Measurements from ENCODE around the gene ITGB4. TPM values are rescaled to one million over a fixed set of nuclear protein-coding genes. Genes with fewer than 3 reads are reported as not detected.
"Not testable (repeated sequence)": the region's sequence is repeated elsewhere in the genome, so short reads cannot be mapped to it uniquely, and the experiment has no call there.

Gene ITGB4
- total RNA-seq, 2 donors from 2014 or later = 18.9 to 26.9 TPM

- intact Hi-C loops (cut with DNase I) = loop anchor here in 1 of 2 donors (10.0 kb wide), 2 partner anchors 135 to 335 kb away; partner anchors contain the start of gene TRIM65
- not testable (repeated sequence) for ATAC-seq, DNase-seq
Observed at GRCh38 chr17:75759978-75760640, 38.9 kb downstream of the ITGB4 start.

- intact Hi-C loops (cut with DNase I) = loop anchor here in 1 of 2 donors (10.0 kb wide), 1 partner anchor 132 kb away; the partner anchor contains the start of gene TRIM65
- no peak for ATAC-seq
- no peak for DNase-seq
Observed at GRCh38 chr17:75762513-75763268, 41.4 kb downstream of the ITGB4 start.

- DNase-seq (no peak), ATAC-seq (no peak)
- intact Hi-C loops (cut with DNase I) = loop anchor here in 1 of 2 donors (10.0 kb wide), 1 partner anchor 132 kb away; the partner anchor contains the start of gene TRIM65
Observed at GRCh38 chr17:75763269-75763607, 42.0 kb downstream of the ITGB4 start.

GRCh38 chr17:75763613-75764416, 42.6 kb downstream of the ITGB4 start:
- intact Hi-C loops (cut with DNase I) = loop anchor here in 1 of 2 donors (10.0 kb wide), 1 partner anchor 131 kb away; the partner anchor contains the start of gene TRIM65
- DNase-seq = no peak
- ATAC-seq = no peak

GRCh38 chr17:75764417-75764710, 43.1 kb downstream of the ITGB4 start:
- intact Hi-C loops (cut with DNase I) = loop anchor here in 1 of 2 donors (10.0 kb wide), 1 partner anchor 130 kb away; the partner anchor contains the start of gene TRIM65
- DNase-seq (no peak), ATAC-seq (no peak)

GRCh38 chr17:75764711-75765421, 43.6 kb downstream of the ITGB4 start, which contains the start of gene GALK1:
Gene GALK1 (minus strand): TSS chr17:75765192. CDS start chr17:75765136, 56 bp downstream.
- ATAC-seq (peak; percentile 93), DNase-seq (peak; percentile 86)
- intact Hi-C loops (cut with DNase I) = loop anchor here in 1 of 2 donors (10.0 kb wide), 1 partner anchor 130 kb away; the partner anchor contains the start of gene TRIM65

- ATAC-seq = no peak
- intact Hi-C loops (cut with DNase I) = loop anchor here in 1 of 2 donors (10.0 kb wide), 1 partner anchor 129 kb away; the partner anchor contains the start of gene TRIM65
Observed at GRCh38 chr17:75765981-75766380, 44.7 kb downstream of the ITGB4 start.

GRCh38 chr17:75767881-75768280, 46.6 kb downstream of the ITGB4 start:
- no peak for DNase-seq
- intact Hi-C loops (cut with DNase I) = loop anchor here in 1 of 2 donors (10.0 kb wide), 1 partner anchor 127 kb away; the partner anchor contains the start of gene TRIM65
- ATAC-seq = no peak

More at GRCh38 chr17:75765981-75766380, 44.7 kb downstream of the ITGB4 start:
- DNase-seq = no peak

GRCh38 chr17:75769536-75769935, 48.3 kb downstream of the ITGB4 start:
- ATAC-seq = no peak
- intact Hi-C loops (cut with DNase I) = loop anchor here in 1 of 2 donors (10.0 kb wide), 1 partner anchor 125 kb away; the partner anchor contains the start of gene TRIM65
- no peak for DNase-seq

GRCh38 chr17:75771334-75772281, 50.3 kb downstream of the ITGB4 start:
- ATAC-seq (no peak), DNase-seq (no peak)
- intact Hi-C loops (cut with DNase I) = loop anchor here in 1 of 2 donors (10.0 kb wide), 1 partner anchor 73 kb away; the partner anchor contains the start of gene UNC13D

- intact Hi-C loops (cut with DNase I) = loop anchor here in 1 of 2 donors (10.0 kb wide), 1 partner anchor 72 kb away; the partner anchor contains the start of gene UNC13D
- DNase-seq (no peak), ATAC-seq (no peak)
Observed at GRCh38 chr17:75773121-75773807, 52.0 kb downstream of the ITGB4 start.

- DNase-seq = no peak
- intact Hi-C loops (cut with DNase I) = loop anchor here in 1 of 2 donors (10.0 kb wide), 1 partner anchor 71 kb away; the partner anchor contains the start of gene UNC13D
- no peak for ATAC-seq
Observed at GRCh38 chr17:75773808-75774470, 52.7 kb downstream of the ITGB4 start.

GRCh38 chr17:75774471-75774990, 53.3 kb downstream of the ITGB4 start:
- intact Hi-C loops (cut with DNase I) = loop anchor here in 1 of 2 donors (10.0 kb wide), 1 partner anchor 70 kb away; the partner anchor contains the start of gene UNC13D
- ATAC-seq = no peak
- DNase-seq = no peak

GRCh38 chr17:75774991-75775668, 53.9 kb downstream of the ITGB4 start:
- ATAC-seq = no peak
- intact Hi-C loops (cut with DNase I) = loop anchor here in 1 of 2 donors (10.0 kb wide), 1 partner anchor 70 kb away; the partner anchor contains the start of gene UNC13D
- no peak for DNase-seq

All from left cardiac atrium (tissue), 4 donors.